ENCODE measurements around the gene SGCG.

The SGCG gene

GRCh38 chr13:23372264-23372906 is 191.6 kb downstream of the SGCG start:
- H3K4me3 ChIP-seq (ENCODE audit: low read length) = no peak overlapping the region
- DNase-seq (ENCODE audit: low read depth, low spot score) = no peak

All from Jurkat, Clone E6-1 (cell line).